ENCODE measurements around the gene PTPRT. TPM values are rescaled to one million over a fixed set of nuclear protein-coding genes. Genes with fewer than 3 reads are reported as not detected.
A peak's percentile ranks its signal among the peaks of the same experiment; 100 is the strongest.

PTPRT gene
- total and polyA plus RNA-seq, 12 donors, result 0.05 to 0.34 (median 0.16) TPM; not detected in 1

GRCh38 chr20:42181064-42181463 is 1008.6 kb downstream of the PTPRT start:
- Histone ChIP-seq H3K9me3 (replicated peaks in 1 of 3) (no peaks in the 10 kb centered on the region), H3K4me1 (replicated peaks in 1 of 2) (no peaks in the 10 kb centered on the region), H3K27me3 (no peaks in the 10 kb centered on the region), H3K4me3 (no peak overlapping the region), H3K36me3 (replicated peaks in 1 of 2) (no peaks in the 10 kb centered on the region), H3K27ac (no peak overlapping the region)
- DNase-seq, result no peak
- intact Hi-C loops (cut with DNase I), result no loop called here
- TF ChIP-seq POLR2A (IDR thresholded peaks at IDR 0.05) (no peak), CTCF (IDR thresholded peaks at IDR 0.05) (no peak)

DNA sequence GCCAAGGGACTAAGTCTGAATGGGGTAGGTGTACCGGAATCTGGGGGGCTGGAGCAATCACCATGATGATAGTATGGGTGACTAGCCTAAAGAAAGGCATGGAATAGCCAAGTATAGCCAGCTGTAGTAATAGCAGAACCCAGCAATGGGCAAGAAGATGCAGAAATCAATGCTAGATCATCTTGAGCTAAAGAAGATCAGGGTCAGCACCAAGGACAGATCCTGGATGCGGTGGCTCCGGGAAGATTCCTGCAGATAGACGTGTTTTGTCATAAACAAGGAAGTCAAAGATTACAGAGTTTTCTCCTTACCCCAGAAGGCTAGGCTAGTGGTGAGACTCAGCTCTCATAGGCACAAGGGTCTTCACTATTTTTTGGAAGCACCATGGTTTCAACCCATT is 1009.9 kb downstream of the PTPRT start:
- no peak overlapping the region for H3K4me3 ChIP-seq
- H3K27ac ChIP-seq, result no peak overlapping the region
- no peaks in the 10 kb centered on the region for H3K9me3 ChIP-seq (replicated peaks in 1 of 3)
- no peaks in the 10 kb centered on the region for H3K4me1 ChIP-seq (replicated peaks in 1 of 2)
- no peak for TF ChIP-seq CTCF (IDR thresholded peaks at IDR 0.05)
- TF ChIP-seq POLR2A (IDR thresholded peaks at IDR 0.05), result no peak
- intact Hi-C loops (cut with DNase I), result no loop called here
- no peaks in the 10 kb centered on the region for H3K36me3 ChIP-seq (replicated peaks in 1 of 2)
- H3K27me3 ChIP-seq, result no peaks in the 10 kb centered on the region
- 14 to 26% (median 21%) methylated on average over 4 of the region's 4 CpGs for WGBS, 4 donors
- DNase-seq, result peak in 1 of 7 donors; percentile 16

DNA sequence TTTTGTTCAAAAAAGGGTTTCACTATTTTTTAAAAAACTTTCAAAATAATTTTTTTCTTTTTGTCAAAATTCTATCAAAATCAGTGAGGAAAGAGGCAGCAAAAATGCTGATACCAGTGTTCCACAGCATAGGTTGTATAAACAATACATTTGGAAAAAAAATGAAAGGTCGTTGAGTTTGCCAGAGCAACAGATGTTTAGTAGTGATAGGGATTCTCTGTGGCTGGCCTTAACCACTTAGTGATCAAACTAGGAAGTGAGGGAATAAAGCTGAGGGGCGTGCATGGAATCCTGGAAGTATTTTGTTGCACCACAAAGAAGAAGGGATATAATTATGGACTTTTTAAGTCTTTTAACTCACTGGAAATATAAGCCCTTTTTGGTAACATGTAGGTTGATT is 1016.3 kb downstream of the PTPRT start:
- intact Hi-C loops (cut with DNase I), result no loop called here
- Histone ChIP-seq H3K27ac (no peak overlapping the region), H3K4me1 (replicated peaks in 1 of 2) (no peaks in the 10 kb centered on the region), H3K36me3 (replicated peaks in 1 of 2) (no peaks in the 10 kb centered on the region), H3K4me3 (no peak overlapping the region), H3K27me3 (peaks cover 3% of the 10 kb centered on the region), H3K9me3 (replicated peaks in 1 of 3) (no peaks in the 10 kb centered on the region)
- DNase-seq, result no peak
- no peak for TF ChIP-seq CTCF (IDR thresholded peaks at IDR 0.05)
- no peak for TF ChIP-seq POLR2A (IDR thresholded peaks at IDR 0.05)
- 22 to 32% (median 29%) methylated on average over 2 of the region's 2 CpGs for WGBS, 4 donors

- Histone ChIP-seq H3K36me3 (replicated peaks in 1 of 2) (no peaks in the 10 kb centered on the region), H3K4me1 (replicated peaks in 1 of 2) (no peaks in the 10 kb centered on the region), H3K4me3 (no peak overlapping the region), H3K27me3 (no peaks in the 10 kb centered on the region), H3K27ac (no peak overlapping the region), H3K9me3 (replicated peaks in 1 of 3) (no peaks in the 10 kb centered on the region)
- no peak for DNase-seq
- TF ChIP-seq POLR2A (IDR thresholded peaks at IDR 0.05) (no peak), CTCF (IDR thresholded peaks at IDR 0.05) (no peak)
- intact Hi-C loops (cut with DNase I), result no loop called here
- WGBS, 4 donors, result 71 to 77% (median 73%) methylated on average over 7 of the region's 7 CpGs
Measured at GRCh38 chr20:42164121-42164890, 1025.4 kb downstream of the PTPRT start.
